NT2/D1 (cell line): Measurements from ENCODE around the gene CORO1C.

Source experiments
- DNase-seq: peaks from one replicate; pipeline ENCODE4 v3.0.0-alpha.2; 2011; ENCODE audit warnings: low read depth, low spot score
- H3K27me3 ChIP-seq: 2 replicates; pipeline ENCODE4 v1.6.0; 2011; ENCODE audit warnings: mild to moderate bottlenecking; ENCODE audit not compliant: insufficient read length, insufficient read depth
- H3K36me3 ChIP-seq: 2 replicates; pipeline ENCODE4 v1.6.1; 2011; ENCODE audit warnings: mild to moderate bottlenecking, low read length, mixed read lengths; ENCODE audit not compliant: insufficient read depth, insufficient read length
- H3K4me1 ChIP-seq: 2 replicates; pipeline ENCODE4 v1.5.1; 2011; ENCODE audit not compliant: insufficient read depth, insufficient read length
- H3K4me3 ChIP-seq: 2 replicates; pipeline ENCODE4 v1.5.1; 2011; ENCODE audit warnings: low read depth; ENCODE audit not compliant: insufficient read length
- H3K9ac ChIP-seq: 2 replicates; pipeline ENCODE4 v1.6.0; 2011; ENCODE audit warnings: low read depth; ENCODE audit not compliant: insufficient read length
- H3K9me3 ChIP-seq: 2 replicates; pipeline ENCODE4 v1.5.1; 2011; ENCODE audit warnings: mild to moderate bottlenecking, low read length; ENCODE audit not compliant: insufficient read depth
- SUZ12 ChIP-seq: IDR thresholded peaks from 2 replicates; pipeline ENCODE4 v1.6.1; 2011; ENCODE audit not compliant: insufficient read length, insufficient read depth; ENCODE audit errors: extremely low read depth
- YY1 ChIP-seq: IDR thresholded peaks from 2 replicates; pipeline ENCODE4 v1.6.1; 2011; ENCODE audit not compliant: insufficient read length, insufficient read depth
- ZNF274 ChIP-seq: IDR thresholded peaks from 2 replicates; pipeline ENCODE4 v1.6.1; 2011; ENCODE audit warnings: mild to moderate bottlenecking, low read depth, low read length

The CORO1C gene

GRCh38 chr12:108604208-108604941 lies 126.9 kb downstream of the CORO1C start:
- Histone ChIP-seq H3K4me1 (peaks cover 13% of the 10 kb centered on the region), H3K4me3 (no peak overlapping the region), H3K9ac (no peak overlapping the region), H3K9me3 (no peaks in the 10 kb centered on the region), H3K27me3 (no peaks in the 10 kb centered on the region), H3K36me3 (no peaks in the 10 kb centered on the region)
- TF ChIP-seq SUZ12 (no peak), ZNF274 (no peak)
- no peak for DNase-seq

GRCh38 chr12:108603743-108604142 lies 127.6 kb downstream of the CORO1C start:
- no peak for DNase-seq
- H3K27me3 ChIP-seq = no peaks in the 10 kb centered on the region
- H3K36me3 ChIP-seq = no peaks in the 10 kb centered on the region
- TF ChIP-seq YY1 (no peak), SUZ12 (no peak), ZNF274 (no peak)
- peaks cover 12% of the 10 kb centered on the region for H3K4me1 ChIP-seq
- H3K9ac ChIP-seq = no peak overlapping the region
- H3K9me3 ChIP-seq = no peaks in the 10 kb centered on the region
- no peak overlapping the region for H3K4me3 ChIP-seq

- Histone ChIP-seq H3K4me3 (no peak overlapping the region), H3K9me3 (no peaks in the 10 kb centered on the region), H3K9ac (no peak overlapping the region), H3K27me3 (no peaks in the 10 kb centered on the region), H3K36me3 (no peaks in the 10 kb centered on the region), H3K4me1 (peaks cover 10% of the 10 kb centered on the region)
- no peak for DNase-seq
- TF ChIP-seq YY1 = no peak
- no peak for TF ChIP-seq ZNF274
- TF ChIP-seq SUZ12 = no peak
These were observed 128.2 kb downstream of the CORO1C start for GRCh38 chr12:108602976-108603704.

- TF ChIP-seq YY1 = no peak
- no peak for TF ChIP-seq ZNF274
- no peak for TF ChIP-seq SUZ12
- Histone ChIP-seq H3K9me3 (no peaks in the 10 kb centered on the region), H3K36me3 (no peaks in the 10 kb centered on the region), H3K4me1 (peaks cover 14% of the 10 kb centered on the region), H3K27me3 (no peaks in the 10 kb centered on the region), H3K9ac (no peak overlapping the region), H3K4me3 (no peak overlapping the region)
- no peak for DNase-seq
These were observed 129.1 kb downstream of the CORO1C start for GRCh38 chr12:108602209-108602705.

- TF ChIP-seq YY1 (no peak), SUZ12 (no peak), ZNF274 (no peak)
- H3K4me3 ChIP-seq = no peak overlapping the region
- H3K27me3 ChIP-seq = no peaks in the 10 kb centered on the region
- no peaks in the 10 kb centered on the region for H3K9me3 ChIP-seq
- H3K9ac ChIP-seq = no peak overlapping the region
- no peaks in the 10 kb centered on the region for H3K36me3 ChIP-seq
- peaks cover 14% of the 10 kb centered on the region for H3K4me1 ChIP-seq
- DNase-seq = no peak
These were observed 130.7 kb downstream of the CORO1C start for GRCh38 chr12:108600702-108601007.

- Histone ChIP-seq H3K4me3 (no peak overlapping the region), H3K9ac (no peak overlapping the region), H3K36me3 (no peaks in the 10 kb centered on the region), H3K9me3 (no peaks in the 10 kb centered on the region), H3K27me3 (no peaks in the 10 kb centered on the region), H3K4me1 (peaks cover 14% of the 10 kb centered on the region)
- TF ChIP-seq SUZ12 = no peak
- no peak for TF ChIP-seq ZNF274
- TF ChIP-seq YY1 = no peak
- DNase-seq = no peak
These were observed 131.2 kb downstream of the CORO1C start for GRCh38 chr12:108599948-108600701.

- peaks cover 13% of the 10 kb centered on the region for H3K4me1 ChIP-seq
- no peak overlapping the region for H3K4me3 ChIP-seq
- DNase-seq = no peak
- no peaks in the 10 kb centered on the region for H3K27me3 ChIP-seq
- H3K9me3 ChIP-seq = no peaks in the 10 kb centered on the region
- H3K36me3 ChIP-seq = no peaks in the 10 kb centered on the region
- no peak overlapping the region for H3K9ac ChIP-seq
- TF ChIP-seq YY1 (no peak), SUZ12 (no peak), ZNF274 (no peak)
These were observed 131.8 kb downstream of the CORO1C start for GRCh38 chr12:108599541-108599940.
